ENCODE results near the gene TRIM71. TPM values are rescaled to one million over a fixed set of nuclear protein-coding genes. Genes with fewer than 3 reads are reported as not detected.

The TRIM71 gene
- total RNA-seq, 1 experiment from 2014 or later: 0.17 TPM

GRCh38 chr3:32859604-32860237 lies 41.9 kb downstream of the TRIM71 start:
- Histone ChIP-seq H3K9me3 (ENCODE audit: control insufficient read depth in 1 of 2, insufficient read depth in 1 of 2, low read depth in 1 of 2, low read length in 2 of 2) (no peaks in the 10 kb centered on the region), H3K9me2 (ENCODE audit: insufficient read depth) (no peaks in the 10 kb centered on the region), H3K79me2 (ENCODE audit: insufficient read depth, low read length) (no peaks in the 10 kb centered on the region), H3K27me3 (ENCODE audit: insufficient read depth, low read length) (no peaks in the 10 kb centered on the region), H3K9ac (ENCODE audit: low read length) (no peak overlapping the region), H3K36me3 (ENCODE audit: control insufficient read depth in 1 of 2, insufficient read depth in 2 of 2, low read length in 2 of 2) (no peaks in the 10 kb centered on the region), H3K4me2 (ENCODE audit: low read length) (no peak overlapping the region), H3K4me3 (replicated peaks in 1 of 2; ENCODE audit: low read depth in 1 of 2, low read length in 2 of 2) (no peak overlapping the region), H2AFZ (ENCODE audit: low read depth, low read length, poor library complexity, severe bottlenecking) (no peak overlapping the region), H3K27ac (ENCODE audit: low read depth, low read length) (no peak overlapping the region), H3K4me1 (ENCODE audit: control insufficient read depth in 1 of 2, insufficient read depth in 2 of 2, low read length in 2 of 2) (peaks cover 0 to 4% of the 10 kb centered on the region in 2 experiments; a peak in 1 of 4 replicates), H4K20me1 (ENCODE audit: insufficient read depth) (no peaks in the 10 kb centered on the region)
- no TSS peak for BruUV-seq (replicated peaks)
- ChIA-PET POLR2A (no interaction called here), CTCF (interaction anchor here (0.8 kb wide), 1 partner anchor 42 kb away, joined by 3 read pairs; no protein-coding TSS in a partner anchor), RAD21 (ENCODE audit: low non-redundant PET in 1 of 2, low total read pairs in 2 of 2, uncharacterized antibody in 2 of 2, unreplicated experiment in 2 of 2) (interaction anchor here in 1 of 2 experiments (0.8 kb wide), 1 partner anchor 126 kb away, joined by 3 read pairs; no protein-coding TSS in a partner anchor)
- intact Hi-C loops (cut with micrococcal nuclease): no loop called here
- TF ChIP-seq, protein P1, sequence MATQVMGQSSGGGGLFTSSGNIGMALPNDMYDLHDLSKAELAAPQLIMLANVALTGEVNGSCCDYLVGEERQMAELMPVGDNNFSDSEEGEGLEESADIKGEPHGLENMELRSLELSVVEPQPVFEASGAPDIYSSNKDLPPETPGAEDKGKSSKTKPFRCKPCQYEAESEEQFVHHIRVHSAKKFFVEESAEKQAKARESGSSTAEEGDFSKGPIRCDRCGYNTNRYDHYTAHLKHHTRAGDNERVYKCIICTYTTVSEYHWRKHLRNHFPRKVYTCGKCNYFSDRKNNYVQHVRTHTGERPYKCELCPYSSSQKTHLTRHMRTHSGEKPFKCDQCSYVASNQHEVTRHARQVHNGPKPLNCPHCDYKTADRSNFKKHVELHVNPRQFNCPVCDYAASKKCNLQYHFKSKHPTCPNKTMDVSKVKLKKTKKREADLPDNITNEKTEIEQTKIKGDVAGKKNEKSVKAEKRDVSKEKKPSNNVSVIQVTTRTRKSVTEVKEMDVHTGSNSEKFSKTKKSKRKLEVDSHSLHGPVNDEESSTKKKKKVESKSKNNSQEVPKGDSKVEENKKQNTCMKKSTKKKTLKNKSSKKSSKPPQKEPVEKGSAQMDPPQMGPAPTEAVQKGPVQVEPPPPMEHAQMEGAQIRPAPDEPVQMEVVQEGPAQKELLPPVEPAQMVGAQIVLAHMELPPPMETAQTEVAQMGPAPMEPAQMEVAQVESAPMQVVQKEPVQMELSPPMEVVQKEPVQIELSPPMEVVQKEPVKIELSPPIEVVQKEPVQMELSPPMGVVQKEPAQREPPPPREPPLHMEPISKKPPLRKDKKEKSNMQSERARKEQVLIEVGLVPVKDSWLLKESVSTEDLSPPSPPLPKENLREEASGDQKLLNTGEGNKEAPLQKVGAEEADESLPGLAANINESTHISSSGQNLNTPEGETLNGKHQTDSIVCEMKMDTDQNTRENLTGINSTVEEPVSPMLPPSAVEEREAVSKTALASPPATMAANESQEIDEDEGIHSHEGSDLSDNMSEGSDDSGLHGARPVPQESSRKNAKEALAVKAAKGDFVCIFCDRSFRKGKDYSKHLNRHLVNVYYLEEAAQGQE (IDR thresholded peaks at IDR 0.05; ENCODE audit: low read depth): no peak
- TF ChIP-seq ATF3 (IDR thresholded peaks at IDR 0.05): no peak
- TF ChIP-seq EZH2phosphoT487 (IDR thresholded peaks at IDR 0.05; ENCODE audit: borderline replicate concordance): no peak
- no peak for TF ChIP-seq POLR2A (IDR thresholded peaks at IDR 0.05; ENCODE audit: borderline replicate concordance, extremely low read depth, insufficient read depth, insufficient read length)
- no peak for TF ChIP-seq CEBPB (IDR thresholded peaks at IDR 0.05; ENCODE audit: low read depth)
- no peak for TF ChIP-seq RAD21 (IDR thresholded peaks at IDR 0.05; ENCODE audit: low read depth)
- TF ChIP-seq, protein P2, sequence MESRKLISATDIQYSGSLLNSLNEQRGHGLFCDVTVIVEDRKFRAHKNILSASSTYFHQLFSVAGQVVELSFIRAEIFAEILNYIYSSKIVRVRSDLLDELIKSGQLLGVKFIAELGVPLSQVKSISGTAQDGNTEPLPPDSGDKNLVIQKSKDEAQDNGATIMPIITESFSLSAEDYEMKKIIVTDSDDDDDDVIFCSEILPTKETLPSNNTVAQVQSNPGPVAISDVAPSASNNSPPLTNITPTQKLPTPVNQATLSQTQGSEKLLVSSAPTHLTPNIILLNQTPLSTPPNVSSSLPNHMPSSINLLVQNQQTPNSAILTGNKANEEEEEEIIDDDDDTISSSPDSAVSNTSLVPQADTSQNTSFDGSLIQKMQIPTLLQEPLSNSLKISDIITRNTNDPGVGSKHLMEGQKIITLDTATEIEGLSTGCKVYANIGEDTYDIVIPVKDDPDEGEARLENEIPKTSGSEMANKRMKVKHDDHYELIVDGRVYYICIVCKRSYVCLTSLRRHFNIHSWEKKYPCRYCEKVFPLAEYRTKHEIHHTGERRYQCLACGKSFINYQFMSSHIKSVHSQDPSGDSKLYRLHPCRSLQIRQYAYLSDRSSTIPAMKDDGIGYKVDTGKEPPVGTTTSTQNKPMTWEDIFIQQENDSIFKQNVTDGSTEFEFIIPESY (IDR thresholded peaks at IDR 0.05; ENCODE audit: extremely low read depth, insufficient replicate concordance, low read length): no peak
- no peak for TF ChIP-seq SP1 (IDR thresholded peaks at IDR 0.05; ENCODE audit: low read depth)
- no peak for TF ChIP-seq MAX (IDR thresholded peaks at IDR 0.05)
- no peak for TF ChIP-seq FOSL1 (IDR thresholded peaks at IDR 0.05; ENCODE audit: low read depth)
- DNase-seq (ENCODE audit: low read depth, low spot score) (no peak), ATAC-seq (no peak)

Measured in HCT116 (cell line).